ENCODE data around the gene KIAA1671.

DNA sequence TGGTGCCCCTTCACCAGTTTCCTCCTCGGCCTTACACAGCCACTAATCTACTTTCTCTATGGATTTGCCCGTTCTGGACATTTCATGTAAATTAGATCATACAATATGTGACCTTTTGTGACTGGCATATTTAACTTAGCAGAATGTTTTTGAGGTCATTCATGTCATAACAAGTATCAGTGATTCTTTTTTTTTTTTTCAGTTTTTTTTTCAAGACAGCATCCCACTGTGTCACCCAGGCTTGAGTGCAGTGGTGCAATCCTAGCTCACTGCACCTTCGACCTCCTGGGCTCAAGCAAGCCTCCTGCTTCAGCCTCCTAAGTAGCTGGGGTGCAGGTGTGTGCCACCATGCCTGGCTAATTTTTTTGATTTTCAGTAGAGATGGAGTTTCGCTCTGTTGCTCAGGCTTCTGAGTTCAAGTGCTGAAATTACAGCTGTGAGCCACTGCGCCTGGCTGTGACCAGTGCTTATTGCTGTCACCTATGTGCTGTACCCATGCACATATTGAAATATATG lies 22.7 kb downstream of the KIAA1671 start:
- no peak for TF ChIP-seq YY1 (IDR thresholded peaks at IDR 0.05; ENCODE audit: insufficient read depth, insufficient read length)
- no peak for TF ChIP-seq ZNF274 (IDR thresholded peaks at IDR 0.05; ENCODE audit: low read depth, low read length)
- no peak for TF ChIP-seq SUZ12 (IDR thresholded peaks at IDR 0.05; ENCODE audit: extremely low read depth, insufficient read depth, insufficient read length)
